Thyroid gland (tissue), 4 donors: ENCODE data around the gene MTA2. TPM values are rescaled to one million over a fixed set of nuclear protein-coding genes. Genes with fewer than 3 reads are reported as not detected.
A peak's percentile ranks its signal among the peaks of the same experiment; 100 is the strongest.

ENCODE experiments used
- DNase-seq, 2 donors: peaks; one replicate each; pipeline ENCODE4 v3.0.0-alpha.2; 2019
- H3K27ac ChIP-seq, 3 donors: fragments of 200-600 bp; sonication (generic); 1 replicate in 2 of 3; 2 replicates in 1 of 3; pipeline ENCODE4 v1.5.1; 2016 to 2019; ENCODE audit warnings: mild to moderate bottlenecking in 1 of 3, moderate library complexity in 1 of 3
- H3K27me3 ChIP-seq: fragments of 200-600 bp; sonication (generic); one replicate; pipeline ENCODE4 v1.5.1; 2019
- H3K36me3 ChIP-seq, 2 donors: fragments of 200-600 bp; sonication (generic); one replicate each; pipeline ENCODE4 v1.5.1; 2016 to 2019
- H3K4me1 ChIP-seq, 2 donors: fragments of 200-600 bp; sonication (generic); one replicate each; pipeline ENCODE4 v1.5.1; 2017 to 2019
- H3K4me3 ChIP-seq, 3 donors: fragments of 200-600 bp; sonication (generic); replicated peaks in 1 of 3; 1 replicate in 2 of 3; 2 replicates in 1 of 3; pipeline ENCODE4 v1.5.1; 2016; ENCODE audit warnings: mild to moderate bottlenecking in 1 of 3
- H3K9me3 ChIP-seq: fragments of 200-600 bp; sonication (generic); one replicate; pipeline ENCODE4 v1.5.1; 2017
- POLR2A ChIP-seq, 2 donors: fragments of 450-650 bp; IDR thresholded peaks; one replicate each; pipeline ENCODE4 v1.6.1; 2017; ENCODE audit warnings: antibody characterized with exemption in 2 of 2, mild to moderate bottlenecking in 2 of 2, moderate library complexity in 1 of 2
- WGBS, 2 donors: methylation state at CpG; one replicate each; pipeline ENCODE4 v1.1.5; 2017; 5-methylcytosine and 5-hydroxymethylcytosine counted together
- intact Hi-C: fragments of 100-400 bp; cut with DNase I; formaldehyde crosslinking; loops from one replicate; pipeline ENCODE4 v1.15.1; 2023
- total RNA-seq, 4 donors: library from RNA; depleted of rRNA; stranded (reverse); fragments of >200 nt; gene quantifications; one replicate each; pipeline ENCODE4 v1.2.3, GENCODE V29; 2016
- TF ChIP-seq, protein P1 (sequence below), 6 experiments: fragments of 200-600 bp in 3 of 6; fragments of 450-650 bp in 3 of 6; sonication (generic) in 3 of 6; IDR thresholded peaks; one replicate each; pipeline ENCODE4 v1.5.1; 2016 to 2019; ENCODE audit warnings: antibody characterized with exemption in 6 of 6, mild to moderate bottlenecking in 2 of 6, inconsistent platforms in 1 of 6, moderate library complexity in 1 of 6

Gene MTA2
- total RNA-seq, 4 donors from 2014 or later: 65.3 to 76.7 (median 70.7) TPM

- no peak overlapping the region for H3K27ac ChIP-seq
- H3K4me1 ChIP-seq: peaks cover 19 to 32% of the 10 kb centered on the region in 2 donors
- intact Hi-C loops: no loop called here
- 86 to 88% methylated on average over 8 of the region's 8 CpGs for WGBS, 2 donors
- no peak for TF ChIP-seq POLR2A (IDR thresholded peaks at IDR 0.05)
- TF ChIP-seq, protein P1, sequence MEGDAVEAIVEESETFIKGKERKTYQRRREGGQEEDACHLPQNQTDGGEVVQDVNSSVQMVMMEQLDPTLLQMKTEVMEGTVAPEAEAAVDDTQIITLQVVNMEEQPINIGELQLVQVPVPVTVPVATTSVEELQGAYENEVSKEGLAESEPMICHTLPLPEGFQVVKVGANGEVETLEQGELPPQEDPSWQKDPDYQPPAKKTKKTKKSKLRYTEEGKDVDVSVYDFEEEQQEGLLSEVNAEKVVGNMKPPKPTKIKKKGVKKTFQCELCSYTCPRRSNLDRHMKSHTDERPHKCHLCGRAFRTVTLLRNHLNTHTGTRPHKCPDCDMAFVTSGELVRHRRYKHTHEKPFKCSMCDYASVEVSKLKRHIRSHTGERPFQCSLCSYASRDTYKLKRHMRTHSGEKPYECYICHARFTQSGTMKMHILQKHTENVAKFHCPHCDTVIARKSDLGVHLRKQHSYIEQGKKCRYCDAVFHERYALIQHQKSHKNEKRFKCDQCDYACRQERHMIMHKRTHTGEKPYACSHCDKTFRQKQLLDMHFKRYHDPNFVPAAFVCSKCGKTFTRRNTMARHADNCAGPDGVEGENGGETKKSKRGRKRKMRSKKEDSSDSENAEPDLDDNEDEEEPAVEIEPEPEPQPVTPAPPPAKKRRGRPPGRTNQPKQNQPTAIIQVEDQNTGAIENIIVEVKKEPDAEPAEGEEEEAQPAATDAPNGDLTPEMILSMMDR (IDR thresholded peaks at IDR 0.05): no peak
- no peaks in the 10 kb centered on the region for H3K27me3 ChIP-seq
- no peak overlapping the region for H3K4me3 ChIP-seq
- H3K9me3 ChIP-seq: no peaks in the 10 kb centered on the region
- DNase-seq: no peak
- H3K36me3 ChIP-seq: peaks cover 48 to 51% of the 10 kb centered on the region in 2 donors
Measured at GRCh38 chr11:62595124-62595523, 6.5 kb downstream of the MTA2 start.

DNA sequence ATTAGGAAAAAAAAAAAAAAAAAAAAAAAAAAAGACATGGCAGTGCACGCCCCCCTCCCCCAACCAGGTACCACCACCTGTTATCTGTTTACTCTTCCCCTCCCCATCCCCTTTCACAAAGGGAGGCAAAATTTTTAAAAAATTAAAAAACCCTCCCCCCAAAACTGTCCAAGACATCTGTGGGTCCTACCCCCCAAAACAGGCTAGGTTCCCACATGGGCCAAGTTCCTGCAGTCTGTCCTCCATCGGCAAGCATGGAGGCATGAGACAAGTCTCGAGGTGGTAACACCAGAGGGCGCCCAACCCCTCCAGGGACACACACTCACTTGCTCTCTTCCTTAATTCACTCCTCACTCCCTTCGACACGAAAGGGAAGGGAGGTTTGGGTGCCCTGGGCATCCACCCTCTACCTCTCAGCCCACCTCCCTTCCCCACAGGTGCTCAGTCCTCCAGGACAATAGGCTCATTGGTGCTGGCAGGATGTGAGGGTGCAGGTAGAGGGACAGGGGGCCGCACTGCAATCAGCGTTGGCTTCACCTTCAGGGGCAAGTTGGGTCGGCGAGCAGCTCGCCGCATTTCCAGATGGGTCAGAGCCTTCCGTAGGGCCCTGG is 8.1 kb downstream of the MTA2 start:
- 61 to 65% methylated on average over 9 to 13 of the region's 13 CpGs for WGBS, 2 donors
- TF ChIP-seq, protein P1 (IDR thresholded peaks at IDR 0.05): peak in 3 of 6 experiments; percentile 28 to 42 (median 41)
- TF ChIP-seq POLR2A (IDR thresholded peaks at IDR 0.05): no peak
- H3K4me3 ChIP-seq: no peak overlapping the region

DNA sequence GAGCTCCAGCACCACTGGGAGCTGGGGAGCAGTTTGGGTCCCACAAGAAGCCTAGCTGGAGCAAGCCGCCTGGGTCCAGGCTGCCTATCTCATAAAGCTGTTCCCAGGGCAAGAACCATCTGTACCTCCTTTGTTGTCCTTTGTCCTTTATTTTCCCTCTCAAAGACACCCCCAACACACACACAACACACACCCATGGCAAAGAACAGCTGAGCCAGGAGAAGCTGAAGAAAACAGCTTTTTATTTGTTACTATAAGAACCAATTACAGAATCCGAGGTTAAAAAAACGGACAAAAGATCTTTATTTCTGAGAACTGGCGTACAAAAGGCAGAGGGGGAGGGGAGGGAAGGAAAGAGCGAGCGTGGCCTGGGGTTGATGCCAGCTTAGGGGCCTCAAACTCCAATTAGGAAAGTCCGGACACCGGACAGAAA is 8.7 kb downstream of the MTA2 start:
- WGBS, 2 donors: 79 to 80% methylated on average over 8 of the region's 8 CpGs
- H3K27me3 ChIP-seq: no peaks in the 10 kb centered on the region
- H3K36me3 ChIP-seq: peaks cover 42 to 46% of the 10 kb centered on the region in 2 donors
- no peaks in the 10 kb centered on the region for H3K9me3 ChIP-seq
- intact Hi-C loops: no loop called here
- no peak overlapping the region for H3K4me3 ChIP-seq
- DNase-seq: no peak
- peak overlapping the region in 2 of 3 donors; percentile 84 to 91 for H3K27ac ChIP-seq
- peaks cover 15 to 34% of the 10 kb centered on the region in 2 donors for H3K4me1 ChIP-seq
- TF ChIP-seq POLR2A (IDR thresholded peaks at IDR 0.05): no peak
- TF ChIP-seq, protein P1 (IDR thresholded peaks at IDR 0.05): no peak

More for the DNA sequence above, 8.1 kb downstream of the MTA2 start:
- intact Hi-C loops: no loop called here
- no peaks in the 10 kb centered on the region for H3K9me3 ChIP-seq
- peak overlapping the region in 1 of 3 donors; percentile 84 for H3K27ac ChIP-seq
- peaks cover 15 to 31% of the 10 kb centered on the region in 2 donors for H3K4me1 ChIP-seq
- H3K36me3 ChIP-seq: peaks cover 48 to 51% of the 10 kb centered on the region in 2 donors
- no peaks in the 10 kb centered on the region for H3K27me3 ChIP-seq
- peak; percentile 59 to 68 for DNase-seq

- peaks cover 15 to 34% of the 10 kb centered on the region in 2 donors for H3K4me1 ChIP-seq
- peak overlapping the region in 2 of 3 donors; percentile 20 to 24 for H3K4me3 ChIP-seq
- no peak for DNase-seq
- TF ChIP-seq, protein P1 (IDR thresholded peaks at IDR 0.05): no peak
- no peak for TF ChIP-seq POLR2A (IDR thresholded peaks at IDR 0.05)
- H3K27ac ChIP-seq: peak overlapping the region; percentile 79 to 91 (median 84)
- 19 to 32% methylated on average over 10 to 16 of the region's 17 CpGs for WGBS, 2 donors
- H3K36me3 ChIP-seq: peaks cover 35 to 40% of the 10 kb centered on the region in 2 donors
- intact Hi-C loops: no loop called here
- no peaks in the 10 kb centered on the region for H3K27me3 ChIP-seq
- no peaks in the 10 kb centered on the region for H3K9me3 ChIP-seq
Measured at GRCh38 chr11:62592146-62592815, 9.4 kb downstream of the MTA2 start.
